Esophagus muscularis mucosa (tissue), 3 donors: ENCODE results near the gene SORCS2.

Source experiments
- POLR2A ChIP-seq: fragments of 450-650 bp; IDR thresholded peaks from one replicate; pipeline ENCODE4 v1.6.1; 2017; ENCODE audit warnings: antibody characterized with exemption, moderate library complexity, mild to moderate bottlenecking, low read depth
- POLR2AphosphoS5 ChIP-seq, 2 donors: sonication (generic); formaldehyde crosslinking; IDR thresholded peaks; one replicate each; pipeline ENCODE4 v1.6.1; 2017; ENCODE audit warnings: antibody characterized with exemption in 2 of 2
- TF ChIP-seq, protein P1 (sequence below), 3 experiments: fragments of 200-600 bp in 2 of 3; fragments of 450-650 bp in 1 of 3; sonication (generic) in 2 of 3; IDR thresholded peaks; one replicate each; pipeline ENCODE4 v1.5.1; 2017 to 2019; ENCODE audit warnings: antibody characterized with exemption in 3 of 3, mild to moderate bottlenecking in 2 of 3, moderate library complexity in 1 of 3

GRCh38 chr4:7725951-7726350 lies 533.6 kb downstream of the SORCS2 start:
- TF ChIP-seq, protein P1, sequence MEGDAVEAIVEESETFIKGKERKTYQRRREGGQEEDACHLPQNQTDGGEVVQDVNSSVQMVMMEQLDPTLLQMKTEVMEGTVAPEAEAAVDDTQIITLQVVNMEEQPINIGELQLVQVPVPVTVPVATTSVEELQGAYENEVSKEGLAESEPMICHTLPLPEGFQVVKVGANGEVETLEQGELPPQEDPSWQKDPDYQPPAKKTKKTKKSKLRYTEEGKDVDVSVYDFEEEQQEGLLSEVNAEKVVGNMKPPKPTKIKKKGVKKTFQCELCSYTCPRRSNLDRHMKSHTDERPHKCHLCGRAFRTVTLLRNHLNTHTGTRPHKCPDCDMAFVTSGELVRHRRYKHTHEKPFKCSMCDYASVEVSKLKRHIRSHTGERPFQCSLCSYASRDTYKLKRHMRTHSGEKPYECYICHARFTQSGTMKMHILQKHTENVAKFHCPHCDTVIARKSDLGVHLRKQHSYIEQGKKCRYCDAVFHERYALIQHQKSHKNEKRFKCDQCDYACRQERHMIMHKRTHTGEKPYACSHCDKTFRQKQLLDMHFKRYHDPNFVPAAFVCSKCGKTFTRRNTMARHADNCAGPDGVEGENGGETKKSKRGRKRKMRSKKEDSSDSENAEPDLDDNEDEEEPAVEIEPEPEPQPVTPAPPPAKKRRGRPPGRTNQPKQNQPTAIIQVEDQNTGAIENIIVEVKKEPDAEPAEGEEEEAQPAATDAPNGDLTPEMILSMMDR (IDR thresholded peaks at IDR 0.05): no peak
- TF ChIP-seq POLR2AphosphoS5 (IDR thresholded peaks at IDR 0.05): no peak
- no peak for TF ChIP-seq POLR2A
